Astrocyte (in vitro differentiated cells and primary cell): ENCODE results near the gene CDCA5. TPM values are rescaled to one million over a fixed set of nuclear protein-coding genes. Genes with fewer than 3 reads are reported as not detected.

Experiments used
- DNase-seq: peaks from one replicate; pipeline ENCODE4 v3.0.0-alpha.2; 2010; ENCODE audit warnings: low read depth
- FAIRE-seq: peaks from 2 replicates; lab custom pipeline; 2011; peaks lifted over from hg19 to GRCh38; lab: Jason Lieb, UNC
- H2AFZ ChIP-seq: 2 replicates; pipeline ENCODE4 v1.6.0; 2012; ENCODE audit warnings: low read depth, low read length, inconsistent platforms
- H3K27ac ChIP-seq: 2 replicates; pipeline ENCODE4 v1.5.1; 2011; ENCODE audit warnings: low read depth, low read length, inconsistent platforms
- H3K27me3 ChIP-seq: 2 replicates; pipeline ENCODE4 v1.6.0; 2011; ENCODE audit warnings: low read length, inconsistent platforms; ENCODE audit not compliant: insufficient read depth
- H3K36me3 ChIP-seq: 2 replicates; pipeline ENCODE4 v1.5.1; 2011; ENCODE audit warnings: low read length, inconsistent platforms; ENCODE audit not compliant: insufficient read depth
- H3K4me1 ChIP-seq: 2 replicates; pipeline ENCODE4 v1.5.1; 2011; ENCODE audit warnings: low read length, inconsistent platforms; ENCODE audit not compliant: insufficient read depth
- H3K4me2 ChIP-seq: 2 replicates; pipeline ENCODE4 v1.6.0; 2012; ENCODE audit warnings: low read length, inconsistent platforms
- H3K4me3 ChIP-seq: 2 replicates; pipeline ENCODE4 v1.5.1; 2011; ENCODE audit warnings: low read depth, mild to moderate bottlenecking, low read length, inconsistent platforms; ENCODE audit not compliant: insufficient read depth
- H3K79me2 ChIP-seq: 2 replicates; pipeline ENCODE4 v1.6.0; 2012; ENCODE audit warnings: mild to moderate bottlenecking, low read length, inconsistent platforms; ENCODE audit not compliant: insufficient read depth
- H3K9ac ChIP-seq: 2 replicates; pipeline ENCODE4 v1.6.0; 2012; ENCODE audit warnings: mild to moderate bottlenecking, low read length, inconsistent platforms
- H3K9me3 ChIP-seq: 2 replicates; pipeline ENCODE4 v1.5.1; 2012; ENCODE audit warnings: low read depth, mild to moderate bottlenecking, low read length, inconsistent platforms; ENCODE audit not compliant: insufficient read depth
- H4K20me1 ChIP-seq: 2 replicates; pipeline ENCODE4 v1.6.0; 2012; ENCODE audit warnings: low read length, inconsistent platforms; ENCODE audit not compliant: insufficient read depth
- H3K27ac Mint-ChIP-seq: one replicate; pipeline ENCODE4 v1.8.0; 2021; ENCODE audit warnings: mild to moderate bottlenecking, mixed read lengths; ENCODE audit not compliant: unreplicated experiment
- H3K27me3 Mint-ChIP-seq: one replicate; pipeline ENCODE4 v1.8.0; 2021; ENCODE audit warnings: low read depth, mixed read lengths; ENCODE audit not compliant: unreplicated experiment
- H3K36me3 Mint-ChIP-seq: one replicate; pipeline ENCODE4 v1.8.0; 2021; ENCODE audit warnings: low read depth, mixed read lengths; ENCODE audit not compliant: unreplicated experiment
- H3K4me1 Mint-ChIP-seq: one replicate; pipeline ENCODE4 v1.8.0; 2021; ENCODE audit warnings: low read depth, mixed read lengths; ENCODE audit not compliant: unreplicated experiment
- H3K4me3 Mint-ChIP-seq: one replicate; pipeline ENCODE4 v1.8.0; 2021; ENCODE audit warnings: mild to moderate bottlenecking, moderate library complexity, mixed read lengths; ENCODE audit not compliant: unreplicated experiment
- H3K9me3 Mint-ChIP-seq: one replicate; pipeline ENCODE4 v1.8.0; 2021; ENCODE audit warnings: mild to moderate bottlenecking, mixed read lengths; ENCODE audit not compliant: unreplicated experiment
- CTCF ChIP-seq: IDR thresholded peaks from 2 replicates; pipeline ENCODE4 v1.5.1; 2011; ENCODE audit warnings: low read depth, mild to moderate bottlenecking, inconsistent platforms, low read length, moderate library complexity; ENCODE audit not compliant: insufficient read depth
- EZH2 ChIP-seq: IDR thresholded peaks from 2 replicates; pipeline ENCODE4 v1.6.1; 2012; ENCODE audit warnings: mild to moderate bottlenecking, low read length, inconsistent platforms; ENCODE audit not compliant: insufficient read depth
- total RNA-seq: library from RNA; stranded (reverse); gene quantifications from 2 replicates; pipeline ENCODE4 v1.2.1, GENCODE V29; 2021

Gene CDCA5
- total RNA-seq, 1 donor from 2014 or later: 6.3 TPM

GRCh38 chr11:65118097-65118837 is 34.4 kb upstream of the CDCA5 start:
- TF ChIP-seq EZH2 (no peak), CTCF (no peak)
- H3K4me1 Mint-ChIP-seq: peaks cover 16% of the 10 kb centered on the region
- Histone ChIP-seq H4K20me1 (peaks cover 23% of the 10 kb centered on the region), H3K4me1 (peaks cover 27% of the 10 kb centered on the region), H3K27ac (no peak overlapping the region), H2AFZ (no peak overlapping the region), H3K27me3 (no peaks in the 10 kb centered on the region), H3K79me2 (peaks cover 60% of the 10 kb centered on the region), H3K9me3 (no peaks in the 10 kb centered on the region), H3K9ac (peak overlapping the region; percentile 51), H3K4me2 (no peak overlapping the region), H3K36me3 (peaks cover 15% of the 10 kb centered on the region), H3K4me3 (no peak overlapping the region)
- DNase-seq: no peak
- FAIRE-seq: no peak
- H3K27ac Mint-ChIP-seq: peak overlapping the region; percentile 90
- peak overlapping the region; percentile 85 for H3K4me3 Mint-ChIP-seq
- no peaks in the 10 kb centered on the region for H3K9me3 Mint-ChIP-seq
- peaks cover 17% of the 10 kb centered on the region for H3K36me3 Mint-ChIP-seq
- no peaks in the 10 kb centered on the region for H3K27me3 Mint-ChIP-seq

GRCh38 chr11:65117206-65118096 is 33.6 kb upstream of the CDCA5 start, which contains the start of gene ZNHIT2:
Gene ZNHIT2 (minus strand): TSS chr11:65117701. CDS start chr11:65117653, 48 bp downstream.
- Histone ChIP-seq H3K9ac (peak within 1 kb of the TSS; percentile 92), H4K20me1 (peaks cover 23% of the 10 kb centered on the region), H3K4me2 (peak within 1 kb of the TSS; percentile 91), H3K9me3 (no peaks in the 10 kb centered on the region), H3K27me3 (no peaks in the 10 kb centered on the region), H3K36me3 (peaks cover 15% of the 10 kb centered on the region), H3K4me3 (peak within 1 kb of the TSS; percentile 75), H3K79me2 (peaks cover 53% of the 10 kb centered on the region), H3K27ac (peak within 1 kb of the TSS; percentile 82), H3K4me1 (peaks cover 30% of the 10 kb centered on the region), H2AFZ (peak within 1 kb of the TSS; percentile 44)
- Mint-ChIP-seq H3K36me3 (peaks cover 17% of the 10 kb centered on the region), H3K27ac (peak within 1 kb of the TSS; percentile 90), H3K9me3 (no peaks in the 10 kb centered on the region), H3K4me3 (peak within 1 kb of the TSS; percentile 86), H3K27me3 (no peaks in the 10 kb centered on the region), H3K4me1 (peaks cover 12% of the 10 kb centered on the region)
- peak; percentile 90 for TF ChIP-seq CTCF
- TF ChIP-seq EZH2: no peak
- DNase-seq: peak; percentile 92
- FAIRE-seq: peak; percentile 54
